Activated CD8-positive, alpha-beta memory T cell treated with anti-CD3 and anti-CD28 coated beads, Interleukin-2, amount 50 U/mL, for 24 hours (primary cell): ENCODE measurements around the gene IL32.
A peak's percentile ranks its signal among the peaks of the same experiment; 100 is the strongest.

Experiments used
- DNase-seq: peaks from one replicate; pipeline ENCODE4 v3.0.0-alpha.2; 2020; ENCODE audit errors: extremely low read depth

Gene IL32

DNA sequence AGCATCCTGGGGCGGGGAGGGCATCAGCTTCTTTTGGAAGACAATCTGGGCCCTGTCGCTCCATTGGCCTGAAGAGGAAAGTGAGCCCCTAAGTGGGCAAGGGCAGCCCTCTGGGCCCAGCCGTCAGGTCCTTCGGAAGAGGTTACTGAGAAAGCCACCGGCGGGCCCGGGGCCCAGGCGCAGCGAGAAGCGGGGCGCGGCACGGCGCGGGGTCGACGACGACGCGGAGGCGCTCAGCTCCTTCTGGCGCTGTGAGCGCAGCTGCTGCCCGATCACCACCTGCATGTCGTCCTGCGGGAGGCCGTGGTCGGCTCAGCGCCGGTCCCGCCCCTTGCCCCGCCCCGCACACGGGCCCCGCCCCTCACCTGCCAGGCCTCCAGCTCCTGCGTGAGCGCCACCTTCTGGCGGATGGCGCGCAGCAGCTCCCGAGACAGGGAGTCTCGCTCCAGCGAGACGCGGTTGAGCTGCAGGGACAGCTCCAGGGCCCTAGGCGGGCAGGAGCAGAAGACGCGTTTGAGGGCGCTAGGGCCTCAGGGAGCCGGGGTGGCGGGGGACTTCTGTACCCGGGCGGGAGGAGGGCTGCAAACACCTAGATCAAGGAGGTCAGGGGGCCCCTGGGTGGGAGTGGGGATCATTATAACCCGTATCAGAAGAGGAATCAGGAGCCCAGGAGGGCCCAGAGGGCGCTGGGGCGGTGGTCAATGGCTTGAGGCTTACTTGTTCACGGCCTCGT lies 37.3 kb upstream of the IL32 start:
- peak; percentile 56 for DNase-seq

DNA sequence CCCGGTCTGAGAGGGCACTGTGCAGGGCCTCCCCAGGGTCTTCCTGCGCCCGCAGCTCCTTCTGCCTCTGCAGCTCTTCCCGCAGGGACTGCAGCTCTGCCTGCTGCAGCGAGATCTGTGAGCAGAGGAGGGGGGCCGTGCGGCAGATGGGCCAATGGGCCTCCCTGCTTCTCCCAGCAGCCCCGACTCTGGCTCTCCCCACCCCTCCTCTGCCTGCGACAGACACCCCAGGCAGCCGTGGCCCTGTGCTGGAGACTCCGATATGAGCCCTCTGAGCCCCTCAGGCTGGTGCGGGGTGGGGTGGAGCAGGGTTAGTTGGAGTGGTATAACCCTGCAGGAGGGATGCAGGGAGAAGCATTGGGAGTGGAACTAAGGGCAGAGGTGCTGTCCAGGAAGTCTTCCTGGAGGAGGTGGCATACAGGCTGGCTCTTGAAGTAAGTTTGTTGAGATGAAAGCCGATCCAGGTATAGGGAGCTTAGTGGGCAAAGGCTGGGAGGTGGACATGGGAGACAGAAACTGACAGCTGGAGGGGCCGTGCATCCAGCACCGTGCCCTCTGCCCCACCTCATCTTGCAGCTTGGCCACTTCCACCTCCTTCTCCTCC lies 36.6 kb upstream of the IL32 start:
- no peak for DNase-seq

DNA sequence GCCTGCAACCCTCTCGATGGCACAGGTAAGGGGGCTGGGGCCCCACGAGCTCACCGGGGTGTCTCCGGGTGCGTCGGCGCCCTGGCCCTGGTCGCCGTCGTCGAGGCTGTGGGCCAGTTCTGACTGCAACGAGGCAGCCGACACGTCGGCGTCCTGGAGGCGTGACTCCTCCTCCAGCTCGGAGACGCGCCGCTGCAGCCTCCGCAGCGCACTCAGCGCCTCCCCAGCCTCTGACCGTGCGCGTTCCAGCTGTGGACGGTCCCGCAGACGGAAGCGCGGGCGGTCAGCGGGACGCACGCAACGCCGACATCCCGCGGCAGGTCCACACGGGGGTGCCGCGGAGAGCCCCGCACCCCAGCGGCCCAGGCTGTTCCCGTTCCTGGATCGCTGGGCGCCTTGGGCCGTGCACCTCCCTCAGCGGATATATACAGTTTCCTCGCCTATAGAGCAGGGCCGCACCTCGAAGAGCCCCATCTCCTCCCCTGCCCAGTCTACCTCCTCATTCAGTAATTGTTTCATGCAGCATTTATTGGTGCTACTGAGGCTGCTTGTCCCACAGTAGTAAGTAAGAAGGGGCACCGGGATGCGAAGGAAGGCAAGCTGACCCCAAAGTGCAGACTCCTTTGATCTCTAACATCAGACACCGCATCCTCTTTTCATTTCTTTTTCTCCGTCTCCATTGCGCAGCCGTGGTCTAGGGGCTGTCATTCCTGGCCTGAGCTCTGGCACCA lies 35.8 kb upstream of the IL32 start:
- DNase-seq = no peak

DNA sequence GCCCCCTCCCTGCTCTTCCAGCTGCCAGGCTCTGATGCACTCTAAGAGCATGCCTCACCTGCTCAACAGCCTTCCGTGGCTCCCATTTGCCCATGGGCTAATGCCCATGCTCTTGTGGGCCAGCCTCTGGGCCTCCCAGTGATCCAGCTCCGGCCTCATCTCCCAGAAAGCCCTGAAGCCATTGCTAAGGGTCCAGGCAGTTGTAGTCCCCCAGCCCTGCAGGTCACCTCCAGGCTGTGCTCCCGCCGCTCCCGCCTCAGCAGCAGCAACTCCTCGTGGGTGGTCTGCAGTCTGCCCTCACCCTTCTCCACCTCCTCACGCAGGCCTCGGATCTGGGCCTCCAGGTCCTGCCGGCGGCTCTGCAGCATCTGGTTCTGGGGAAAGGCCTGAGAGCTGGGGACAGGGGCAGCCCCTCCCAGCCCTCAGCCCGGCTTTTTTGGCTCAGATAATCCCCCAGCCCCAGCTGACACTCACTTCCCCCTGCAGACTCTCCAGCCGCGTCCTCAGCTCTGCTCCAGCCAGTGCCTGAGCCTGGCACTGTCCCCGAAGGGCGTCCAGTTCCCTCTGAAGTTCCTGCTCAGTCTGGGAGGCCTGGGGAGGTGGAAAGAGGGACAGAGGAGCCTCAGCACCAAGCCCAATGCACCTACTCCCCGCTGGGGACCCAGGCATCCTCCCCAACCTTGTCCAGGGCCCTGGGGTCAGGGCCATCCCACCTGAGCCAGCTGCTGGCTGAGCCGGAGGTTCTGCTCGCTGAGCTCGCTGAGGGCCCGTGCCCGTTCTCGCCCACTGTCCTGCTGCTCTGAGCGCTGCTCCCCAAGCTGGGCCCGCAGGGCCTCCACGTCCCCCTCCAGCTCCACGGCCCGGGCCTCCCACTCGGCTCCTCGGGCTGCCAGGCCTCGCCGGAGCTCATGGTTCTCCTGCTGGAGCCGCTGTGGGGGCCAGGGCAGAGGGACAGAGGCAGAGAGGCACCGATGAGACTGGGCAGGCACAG lies 34.9 kb upstream of the IL32 start:
- no peak for DNase-seq

DNA sequence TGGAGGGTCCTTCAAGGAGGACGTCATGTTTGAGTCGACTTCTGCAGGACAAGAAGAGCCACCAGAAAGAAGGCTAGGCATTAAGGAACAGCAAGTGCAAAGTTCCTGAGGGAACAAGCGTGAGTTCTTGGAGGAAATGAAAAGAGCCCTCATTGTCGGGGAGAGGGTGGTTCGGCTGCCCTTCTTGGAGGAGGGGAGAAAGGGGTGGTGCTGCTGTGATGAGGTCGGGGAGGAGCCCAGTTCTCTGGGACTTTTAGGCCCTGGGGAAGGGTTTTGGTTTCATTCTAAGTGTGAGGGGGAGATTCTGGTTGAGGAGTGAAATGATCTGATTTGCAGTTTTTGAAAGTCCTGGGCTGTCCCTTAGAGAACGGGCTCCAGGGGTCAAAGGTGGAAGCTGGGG lies 32.8 kb upstream of the IL32 start:
- DNase-seq = no peak

DNA sequence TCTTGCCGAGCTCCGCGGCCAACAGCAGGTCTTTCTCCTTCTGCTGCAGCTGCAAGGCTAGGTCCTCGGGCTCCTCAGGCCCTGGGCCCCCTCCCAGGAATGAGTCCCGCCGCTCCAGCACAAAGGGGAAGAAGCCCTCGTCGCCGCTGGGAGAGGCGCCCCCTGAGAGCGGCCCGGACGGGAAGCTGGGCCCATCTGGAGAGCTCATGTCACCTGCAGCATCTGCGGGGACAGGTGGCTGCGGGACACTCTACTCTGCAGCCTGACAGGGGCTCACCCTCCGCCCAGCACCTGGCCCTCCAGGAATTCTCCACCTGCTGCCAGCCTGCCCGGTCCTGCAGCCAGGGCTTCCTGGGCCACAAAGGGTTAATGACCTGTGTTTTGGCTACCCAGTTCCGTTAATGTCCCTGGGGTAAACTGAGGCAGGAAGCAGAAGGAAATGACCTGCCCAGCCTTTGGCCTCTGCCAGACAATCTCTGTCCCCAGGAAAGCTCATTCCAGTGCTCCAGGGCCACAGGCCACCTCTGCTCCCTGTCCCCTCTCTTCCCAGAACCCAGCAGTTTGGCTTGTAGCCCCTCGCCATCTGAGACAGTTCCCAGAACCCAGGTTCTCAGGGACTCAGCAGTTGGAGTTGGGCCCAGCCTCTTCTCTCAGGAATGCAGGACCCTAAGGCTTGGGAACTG lies 30.0 kb upstream of the IL32 start:
- no peak for DNase-seq

DNA sequence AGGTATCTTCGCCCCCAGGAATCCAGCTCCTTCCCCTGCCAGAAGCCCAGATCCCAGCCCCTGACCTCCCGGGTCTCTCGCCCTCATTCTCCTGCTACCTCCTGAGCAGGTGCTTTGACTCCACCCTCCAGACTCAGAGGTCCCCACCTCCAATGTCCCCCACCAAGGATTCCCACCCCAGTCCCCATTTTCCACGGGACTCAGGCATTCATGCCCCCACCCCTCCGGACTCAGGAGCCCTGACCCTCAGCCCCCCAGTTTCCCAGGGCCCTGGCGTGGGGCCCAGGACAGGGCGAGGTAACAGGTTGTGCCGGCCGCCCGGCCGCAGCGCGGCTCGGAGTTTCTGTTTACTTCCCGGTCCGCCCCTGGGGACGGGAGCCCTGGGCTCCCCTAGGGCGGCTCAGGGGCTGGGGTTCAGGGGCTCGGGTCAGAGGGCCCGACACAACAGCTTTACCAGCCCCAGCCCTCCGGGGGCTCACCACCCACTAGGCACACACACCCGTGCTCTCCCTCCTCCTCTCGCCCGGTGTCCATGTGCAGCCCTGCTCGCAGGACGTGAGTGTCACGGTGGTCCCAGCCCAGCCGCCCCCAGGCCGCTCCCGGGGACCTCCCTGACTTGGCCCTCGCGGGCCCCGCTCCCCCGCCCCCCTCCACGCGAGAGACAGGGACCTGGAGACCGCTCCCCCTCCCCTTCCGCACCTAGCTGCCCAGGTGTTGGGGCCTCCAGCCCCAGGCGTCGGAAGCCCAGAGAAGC lies 29.3 kb upstream of the IL32 start:
- no peak for DNase-seq

DNA sequence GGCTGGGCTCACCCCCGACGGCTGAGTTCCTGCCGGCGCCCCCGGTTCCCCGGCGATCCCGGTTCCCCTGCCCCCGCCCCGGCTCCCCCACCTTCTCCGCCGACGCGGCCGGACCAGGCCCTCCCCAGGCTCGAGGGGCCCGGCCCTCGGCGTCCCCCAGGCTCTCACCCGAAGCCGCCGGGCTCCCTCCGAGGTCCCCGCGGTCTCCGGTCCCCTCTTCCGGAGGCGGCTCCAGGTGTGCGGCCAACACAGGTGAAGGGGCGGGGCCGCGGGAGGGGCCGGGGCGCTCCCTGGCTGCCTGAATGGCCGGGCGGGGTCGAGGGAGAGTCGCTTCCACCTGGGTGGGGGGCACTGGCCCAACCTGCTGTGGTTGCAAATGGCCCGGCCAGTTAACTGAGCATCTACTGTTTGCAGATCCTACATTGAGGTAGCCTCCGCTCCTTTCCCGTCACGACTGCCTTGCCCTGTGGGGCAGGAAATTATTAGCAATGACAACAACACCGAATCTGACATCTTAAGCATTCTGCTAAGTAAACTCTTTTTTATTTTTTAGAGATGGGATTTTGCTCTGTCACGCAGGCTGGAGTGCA lies 28.6 kb upstream of the IL32 start, which contains the start of gene BICDL2:
Gene BICDL2, minus strand, starts transcription at position 219 of the 590 bp plus-strand sequence. CDS start 1,448 bp downstream, outside the sequence.
- no peak for DNase-seq

DNA sequence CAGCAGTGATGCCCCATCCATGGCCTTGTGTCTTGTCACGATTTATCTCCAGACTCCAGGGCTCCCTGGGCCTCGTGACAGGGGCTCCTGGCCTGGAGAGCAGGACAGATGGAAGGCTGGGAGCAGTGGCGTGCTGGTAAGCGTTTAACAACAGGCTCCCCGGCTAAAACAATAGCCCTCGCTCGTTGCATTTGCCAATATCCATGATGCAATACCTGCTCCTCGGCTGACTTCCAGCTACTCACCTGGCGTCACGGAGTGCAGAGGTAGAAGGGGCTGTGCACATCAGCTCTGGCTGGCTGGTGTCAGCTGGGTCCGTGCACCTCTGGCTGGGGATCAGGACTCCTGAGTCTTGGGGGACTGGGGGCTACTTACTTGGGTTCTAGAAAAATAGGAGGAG lies 27.2 kb upstream of the IL32 start:
- DNase-seq = no peak

DNA sequence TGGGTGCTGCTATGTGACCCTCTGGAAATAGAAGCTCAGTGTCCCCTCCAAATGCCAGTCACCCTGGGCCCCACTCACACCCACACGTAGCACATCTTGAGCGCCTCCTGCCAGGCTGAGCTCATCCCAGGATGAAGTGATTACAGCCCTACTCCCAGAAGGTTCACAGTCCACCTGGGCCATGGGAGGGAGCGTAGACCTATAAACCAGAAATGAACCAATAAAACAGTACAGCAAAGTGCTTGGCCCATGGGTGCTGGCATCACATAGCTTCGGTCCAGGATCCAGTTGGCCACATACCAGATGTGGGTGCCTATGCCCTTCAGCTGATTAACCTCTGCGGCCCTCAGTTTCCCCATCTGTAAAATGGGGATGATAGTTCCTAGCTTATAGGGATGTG lies 26.5 kb upstream of the IL32 start:
- DNase-seq = no peak

DNA sequence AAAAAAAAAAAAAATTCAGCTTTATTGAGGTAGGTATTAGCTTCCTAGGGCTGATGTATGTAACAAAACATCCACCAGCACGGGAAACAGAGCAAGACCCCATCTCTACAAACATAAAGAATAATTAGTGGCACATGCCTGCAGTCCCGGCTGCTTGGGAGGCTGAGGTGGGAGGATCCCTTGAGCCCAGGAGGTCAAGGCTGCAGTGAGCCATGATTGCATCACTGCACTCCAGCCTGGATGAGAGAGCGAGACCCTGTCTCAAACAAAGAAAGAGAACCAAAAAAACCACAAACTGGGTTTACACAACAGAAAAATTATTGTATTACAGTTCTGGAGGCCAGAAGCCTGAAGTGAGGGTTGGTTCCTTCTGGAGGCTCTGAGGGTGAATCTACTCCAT lies 23.1 kb upstream of the IL32 start:
- DNase-seq = no peak

DNA sequence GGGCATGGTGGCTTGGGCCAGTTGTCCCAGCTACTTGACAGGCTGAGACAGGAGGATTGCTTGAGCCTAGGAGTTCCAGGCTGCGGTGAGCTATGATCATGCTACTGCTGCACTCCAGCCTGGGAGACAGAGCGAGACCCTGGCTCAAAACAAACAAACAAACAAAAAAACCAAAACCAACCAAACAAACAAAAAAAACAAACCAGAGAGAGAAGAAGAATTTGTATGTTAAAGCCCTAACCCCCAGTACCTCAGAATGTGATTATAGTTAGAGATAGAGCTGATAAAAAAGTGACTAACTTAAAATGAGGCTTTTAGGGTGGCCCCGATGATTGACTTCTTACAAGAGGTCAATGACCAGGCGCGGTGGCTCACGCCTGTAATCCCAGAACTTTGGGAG lies 20.7 kb upstream of the IL32 start:
- DNase-seq = no peak

DNA sequence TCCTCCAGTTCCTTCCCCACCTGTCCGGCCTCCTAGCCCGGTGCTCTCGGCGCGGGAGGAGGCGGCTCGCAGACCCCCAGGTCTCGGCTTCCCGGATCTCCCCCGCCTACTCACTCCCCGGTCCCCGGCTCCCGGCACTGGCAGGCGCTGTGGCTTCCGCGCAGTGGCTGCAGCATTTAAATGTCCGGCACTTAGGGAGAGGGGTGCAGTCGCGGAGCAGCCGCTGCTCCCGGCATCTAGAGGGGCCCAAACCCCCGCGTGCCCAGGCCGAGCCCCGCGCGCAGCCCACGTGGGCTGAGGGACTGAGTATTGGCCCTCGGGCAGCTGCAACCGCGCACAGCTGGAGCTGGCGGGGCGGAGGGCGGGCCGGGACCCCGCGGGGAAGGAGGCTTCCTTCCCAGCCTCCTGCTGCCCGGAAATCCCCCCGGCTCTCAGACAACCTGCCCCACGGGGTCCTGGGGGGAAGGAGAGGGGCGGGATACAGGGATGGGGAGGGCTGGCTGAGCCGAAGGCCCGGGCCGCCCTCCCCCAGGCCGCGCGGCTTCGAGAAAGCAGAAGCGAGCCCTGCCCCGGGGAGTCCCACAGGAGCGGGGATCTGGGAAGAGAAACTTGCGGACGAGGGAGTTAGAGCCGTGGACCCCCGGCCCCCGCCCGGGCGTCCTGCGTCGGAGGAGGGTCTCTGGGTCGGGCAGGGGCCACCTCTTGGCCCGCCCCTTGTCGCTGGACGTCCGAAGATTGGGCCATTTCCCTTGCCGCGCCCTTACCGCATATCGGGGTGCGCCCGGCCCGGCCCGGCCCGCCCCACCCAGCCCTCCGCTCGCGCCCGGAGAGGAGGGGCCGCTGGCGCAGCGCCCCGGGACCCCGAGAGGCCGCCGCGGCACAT lies 19.4 kb upstream of the IL32 start, which contains the start of gene MMP25:
Gene MMP25, plus strand, starts transcription at position 804 of the 883 bp plus-strand sequence. CDS start 357 bp downstream, outside the sequence.
- no peak for DNase-seq

DNA sequence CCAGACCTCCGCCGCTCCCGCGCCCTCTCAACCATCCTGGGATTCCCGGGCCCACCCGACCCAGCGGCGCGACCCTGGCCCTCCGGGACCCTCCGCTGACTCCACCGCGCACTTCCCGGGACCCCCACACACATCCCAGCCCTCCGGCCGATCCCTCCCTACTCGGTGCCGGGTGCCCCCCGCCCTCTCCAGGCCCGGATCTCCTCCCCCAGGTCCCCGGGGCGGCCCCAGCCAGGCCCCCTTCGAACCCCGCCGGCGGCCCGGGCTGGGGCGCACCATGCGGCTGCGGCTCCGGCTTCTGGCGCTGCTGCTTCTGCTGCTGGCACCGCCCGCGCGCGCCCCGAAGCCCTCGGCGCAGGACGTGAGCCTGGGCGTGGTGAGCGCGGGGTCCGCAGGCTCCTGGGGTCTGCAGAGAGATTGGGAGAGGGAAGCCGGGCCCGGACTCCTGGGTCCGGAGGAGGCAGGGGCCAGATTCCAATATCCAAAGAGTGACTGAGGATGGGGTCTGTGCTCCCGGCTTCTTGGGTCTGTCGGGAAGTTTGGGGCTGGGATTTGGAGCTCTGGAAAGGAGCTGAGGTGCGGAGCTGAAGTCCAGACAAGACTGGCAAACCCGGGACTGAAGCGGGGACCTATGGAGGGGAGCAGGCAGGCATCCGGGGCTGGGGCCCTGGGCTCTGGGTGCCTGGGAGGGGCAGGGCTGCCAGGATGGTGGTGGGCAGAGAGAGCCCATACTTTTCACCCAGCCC lies 18.6 kb upstream of the IL32 start:
- DNase-seq = no peak

DNA sequence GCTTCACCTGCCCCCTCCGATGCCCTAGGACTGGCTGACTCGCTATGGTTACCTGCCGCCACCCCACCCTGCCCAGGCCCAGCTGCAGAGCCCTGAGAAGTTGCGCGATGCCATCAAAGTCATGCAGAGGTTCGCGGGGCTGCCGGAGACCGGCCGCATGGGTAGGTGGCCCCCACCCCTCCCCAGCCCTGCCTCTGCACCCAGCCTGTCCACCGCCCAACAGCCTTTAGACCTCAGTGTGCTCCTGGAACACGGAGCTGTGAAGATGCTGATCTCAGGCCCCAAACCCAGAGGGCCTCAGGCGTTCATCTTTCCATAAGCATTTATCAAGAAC lies 18.1 kb upstream of the IL32 start:
- no peak for DNase-seq

DNA sequence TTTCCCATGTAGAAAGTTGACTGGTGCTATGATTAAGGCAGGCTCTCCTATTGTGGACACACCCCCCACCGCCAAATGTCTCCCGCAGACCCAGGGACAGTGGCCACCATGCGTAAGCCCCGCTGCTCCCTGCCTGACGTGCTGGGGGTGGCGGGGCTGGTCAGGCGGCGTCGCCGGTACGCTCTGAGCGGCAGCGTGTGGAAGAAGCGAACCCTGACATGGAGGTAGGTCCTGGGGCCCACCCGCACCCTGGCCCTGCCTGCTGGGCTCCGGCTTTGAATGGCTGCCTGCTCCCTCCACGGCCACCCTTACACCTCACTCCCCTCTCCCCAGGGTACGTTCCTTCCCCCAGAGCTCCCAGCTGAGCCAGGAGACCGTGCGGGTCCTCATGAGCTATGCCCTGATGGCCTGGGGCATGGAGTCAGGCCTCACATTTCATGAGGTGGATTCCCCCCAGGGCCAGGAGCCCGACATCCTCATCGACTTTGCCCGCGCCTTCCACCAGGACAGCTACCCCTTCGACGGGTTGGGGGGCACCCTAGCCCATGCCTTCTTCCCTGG lies 15.4 kb upstream of the IL32 start:
- DNase-seq = no peak

DNA sequence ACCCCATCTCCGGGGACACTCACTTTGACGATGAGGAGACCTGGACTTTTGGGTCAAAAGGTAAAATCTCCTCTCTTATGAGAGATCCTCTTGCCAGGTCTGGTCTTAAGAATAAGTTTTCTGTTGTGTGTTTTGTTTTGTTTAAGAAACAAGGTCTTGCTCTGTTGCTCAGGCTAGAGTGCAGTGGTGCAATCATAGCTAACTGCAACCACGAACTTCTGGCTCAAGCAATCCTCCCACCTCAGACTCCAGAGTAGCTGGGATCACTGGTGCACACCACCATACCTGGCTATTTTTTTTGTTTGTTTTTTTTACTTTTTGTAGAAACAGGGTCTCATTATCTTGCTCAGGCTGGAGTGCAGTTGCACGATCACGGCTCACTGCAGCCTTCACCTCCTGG lies 15.0 kb upstream of the IL32 start:
- DNase-seq = no peak

DNA sequence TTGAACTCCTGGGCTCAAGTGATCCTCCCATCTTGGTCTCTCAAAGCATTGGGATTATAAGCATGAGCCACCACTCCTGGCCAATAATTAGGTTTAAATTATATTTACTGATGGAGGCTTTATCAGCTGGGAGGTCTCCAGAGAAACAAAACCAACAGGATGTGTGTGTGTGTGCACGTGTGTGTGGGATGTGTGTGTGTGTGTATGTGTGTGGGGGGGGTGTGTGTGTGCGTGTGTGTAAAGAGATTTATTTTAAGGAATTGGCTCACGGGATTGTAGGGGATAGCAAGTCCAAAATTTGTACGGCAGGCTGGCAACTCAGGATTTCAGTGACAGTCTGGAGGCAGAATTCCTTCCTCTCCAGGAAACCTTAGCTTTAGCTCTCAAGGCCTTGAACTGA lies 14.4 kb upstream of the IL32 start:
- no peak for DNase-seq
